Measurements from ENCODE around the gene PLEKHG3.

Gene PLEKHG3

DNA sequence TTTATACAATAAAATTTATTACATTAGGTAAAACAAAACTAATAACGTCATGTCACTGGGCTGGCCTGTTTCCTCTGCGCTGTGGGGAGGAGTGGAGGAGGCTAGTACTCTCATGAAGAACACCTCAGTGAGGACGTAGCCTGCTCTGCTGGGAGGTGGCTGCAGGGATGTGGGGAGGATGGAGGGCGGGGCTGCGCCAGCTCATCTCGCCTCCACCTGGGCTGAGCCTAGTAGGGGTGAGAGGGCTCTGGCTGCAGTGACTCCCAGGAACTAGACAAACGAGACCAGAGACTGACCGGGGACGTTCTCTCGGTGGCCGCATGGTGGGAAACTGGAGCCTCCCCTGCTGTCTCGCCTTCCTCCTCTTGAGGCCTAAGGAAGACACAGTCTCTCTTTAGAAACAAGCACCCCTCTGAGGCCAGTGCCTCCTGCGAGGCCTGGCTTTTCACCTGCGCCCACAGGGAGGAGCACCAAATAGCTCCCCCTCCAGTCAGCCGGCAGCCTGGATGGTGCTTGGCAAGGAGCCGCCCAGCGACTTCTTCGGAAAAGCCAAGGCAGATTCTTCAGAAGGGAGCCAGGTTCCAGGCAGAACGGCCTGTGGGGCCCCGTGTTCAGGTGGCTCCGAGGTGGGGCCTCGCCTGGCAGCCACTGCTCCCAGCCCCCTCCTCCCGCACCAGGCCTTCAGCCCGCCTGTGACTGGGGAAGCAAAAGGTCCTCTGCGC is 62.4 kb downstream of the PLEKHG3 start:
- no peak for DNase-seq

DNA sequence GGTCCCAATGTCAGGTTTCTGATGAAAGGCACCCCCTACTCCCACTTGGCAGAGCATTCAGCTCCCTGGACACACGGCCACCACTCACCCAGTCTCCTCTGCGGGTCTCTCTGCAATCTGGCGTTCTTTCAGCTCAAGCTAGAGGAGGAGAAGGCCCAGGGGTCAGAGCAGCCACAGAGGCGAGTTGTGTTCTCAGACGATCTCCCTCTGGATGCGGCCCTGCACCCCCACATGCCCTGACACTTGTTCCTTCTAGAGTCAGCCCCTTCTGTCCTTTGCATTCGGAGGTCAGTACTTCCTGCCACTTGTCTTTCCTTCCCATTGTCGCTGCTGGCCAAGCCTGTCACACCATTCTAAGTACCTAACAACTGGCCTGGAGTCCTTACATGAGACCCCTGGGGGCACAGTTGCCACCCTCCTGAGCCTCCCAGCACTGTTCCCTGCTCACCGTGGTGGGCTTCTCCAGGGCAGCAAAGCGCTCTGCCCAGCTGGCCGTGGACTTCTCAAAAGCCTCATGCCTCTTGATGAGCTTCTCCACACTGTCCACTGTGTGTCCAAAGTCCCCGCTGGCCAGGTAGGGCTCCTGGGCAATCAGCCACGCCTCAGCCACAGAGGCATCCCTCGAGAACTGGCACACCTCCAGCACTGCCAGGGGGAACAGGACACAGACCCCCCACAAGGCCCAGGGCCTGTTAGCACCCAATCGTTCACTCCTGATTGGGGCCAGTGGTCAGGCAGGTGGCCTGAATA is 63.2 kb downstream of the PLEKHG3 start:
- no peak for DNase-seq

DNA sequence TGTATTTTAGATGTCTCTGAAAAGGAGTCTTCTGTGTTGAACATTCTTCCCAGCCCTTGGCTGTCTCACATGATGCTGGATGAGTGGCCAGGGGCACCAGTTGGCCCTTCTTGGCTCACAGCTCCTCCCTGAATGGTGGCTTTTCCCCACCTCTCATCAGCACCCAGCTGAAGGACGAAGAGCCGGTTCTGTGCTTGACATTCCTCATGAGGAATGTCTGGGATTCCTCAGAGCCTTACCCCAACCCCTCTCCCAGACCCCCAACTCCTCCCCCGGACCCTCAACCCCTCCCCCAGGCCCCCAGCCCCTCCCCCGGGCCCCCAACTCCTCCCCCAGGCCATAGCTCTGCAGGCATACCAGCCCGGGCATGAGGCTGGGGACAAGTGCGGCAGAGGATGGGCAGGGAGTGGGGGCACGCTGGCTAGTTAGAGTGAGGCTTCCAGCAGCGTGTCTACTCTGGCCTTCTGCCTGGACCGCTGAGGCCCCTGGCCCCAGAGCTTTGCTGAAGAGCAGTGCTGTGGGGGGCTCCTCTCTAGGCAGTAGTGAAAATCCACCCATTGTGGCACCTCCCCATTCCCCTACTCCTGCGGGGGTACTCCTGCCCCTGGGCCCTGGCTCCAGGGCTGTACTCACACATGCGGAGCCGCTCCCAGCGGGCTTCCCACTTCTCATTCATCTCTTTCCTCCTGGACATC is 64.3 kb downstream of the PLEKHG3 start:
- no peak for DNase-seq

DNA sequence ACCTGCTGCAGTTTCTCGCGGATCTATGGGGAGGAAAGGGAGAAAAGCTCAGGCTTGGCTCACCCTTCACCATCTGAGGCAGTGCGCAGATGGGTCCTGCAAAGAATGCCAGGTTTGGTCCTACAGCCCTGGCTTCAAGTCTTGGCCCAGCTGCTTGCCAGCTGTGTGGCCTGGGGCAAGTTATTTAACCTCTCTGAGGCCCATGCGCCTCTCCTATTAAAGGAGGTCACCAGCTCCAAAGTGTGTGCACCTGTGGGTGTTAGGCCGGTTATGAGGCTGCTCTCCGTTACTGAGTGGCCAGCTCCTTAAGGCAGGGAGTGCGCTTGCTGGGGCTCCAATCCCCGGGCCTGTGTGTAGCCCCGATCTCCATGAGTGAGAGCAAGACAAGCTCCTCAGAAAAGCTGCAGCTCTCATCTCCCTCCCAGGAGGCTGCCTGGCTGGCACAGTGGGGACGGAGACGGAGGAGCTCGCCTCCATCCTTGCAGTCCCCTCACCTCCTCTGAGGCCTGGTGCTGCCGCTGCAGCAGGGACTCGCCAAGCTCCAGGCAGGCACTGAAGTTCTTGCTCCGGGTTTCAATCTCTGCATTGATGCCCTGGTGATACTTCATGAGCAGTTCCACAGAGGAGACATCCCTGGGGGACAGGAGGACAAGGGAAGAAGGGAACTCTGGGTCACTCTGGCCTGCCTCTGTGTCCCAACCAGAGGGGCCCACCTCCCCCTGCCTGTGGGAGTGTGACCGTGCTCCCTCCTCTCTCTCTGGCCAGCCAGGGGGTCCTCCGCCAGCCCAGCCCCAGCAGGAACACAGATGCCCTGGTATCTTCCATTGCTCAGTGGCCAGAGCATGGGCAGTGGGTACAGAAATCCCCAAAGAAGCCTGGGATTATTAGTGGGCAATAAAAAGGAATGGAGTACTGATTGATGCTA is 65.1 kb downstream of the PLEKHG3 start:
- no peak for DNase-seq

DNA sequence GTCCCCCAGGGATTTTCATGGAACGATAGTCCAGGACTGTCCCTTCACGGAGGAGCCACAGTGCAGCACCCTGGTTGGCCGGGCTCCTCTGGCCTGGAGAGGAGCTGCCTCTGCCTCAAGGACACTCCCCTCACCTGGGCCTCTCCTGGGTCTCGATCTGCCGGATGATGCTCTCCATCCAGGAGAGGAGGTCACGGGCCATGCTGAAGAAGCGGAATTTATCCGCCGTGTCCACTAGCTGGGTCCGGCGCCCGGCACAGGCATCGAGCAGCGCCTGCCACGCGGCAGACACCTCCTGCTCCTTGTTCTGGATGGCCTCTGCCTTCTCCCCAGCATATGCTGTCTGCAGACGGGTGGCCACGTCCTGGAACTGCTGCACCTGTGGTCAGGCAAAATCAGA is 66.5 kb downstream of the PLEKHG3 start:
- no peak for DNase-seq

DNA sequence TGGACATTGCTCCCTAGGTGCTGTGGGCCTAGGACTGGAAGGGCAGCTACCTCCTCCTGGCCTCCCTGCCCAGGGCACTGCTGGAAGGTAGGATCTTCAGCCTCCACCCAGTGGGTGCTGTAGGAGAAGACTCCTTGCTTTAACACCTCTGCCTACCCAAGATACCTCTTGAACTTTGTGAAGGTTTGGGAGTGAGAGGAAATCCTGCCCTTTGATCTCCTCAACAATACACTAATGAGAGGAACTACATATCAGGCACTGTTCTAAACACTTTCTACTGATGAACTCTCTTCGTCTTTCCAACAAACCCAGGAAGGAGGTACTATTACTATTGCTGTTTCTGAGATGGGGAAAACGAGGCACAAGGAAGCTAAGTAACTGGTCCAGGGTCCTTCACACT is 66.9 kb downstream of the PLEKHG3 start:
- DNase-seq: no peak

DNA sequence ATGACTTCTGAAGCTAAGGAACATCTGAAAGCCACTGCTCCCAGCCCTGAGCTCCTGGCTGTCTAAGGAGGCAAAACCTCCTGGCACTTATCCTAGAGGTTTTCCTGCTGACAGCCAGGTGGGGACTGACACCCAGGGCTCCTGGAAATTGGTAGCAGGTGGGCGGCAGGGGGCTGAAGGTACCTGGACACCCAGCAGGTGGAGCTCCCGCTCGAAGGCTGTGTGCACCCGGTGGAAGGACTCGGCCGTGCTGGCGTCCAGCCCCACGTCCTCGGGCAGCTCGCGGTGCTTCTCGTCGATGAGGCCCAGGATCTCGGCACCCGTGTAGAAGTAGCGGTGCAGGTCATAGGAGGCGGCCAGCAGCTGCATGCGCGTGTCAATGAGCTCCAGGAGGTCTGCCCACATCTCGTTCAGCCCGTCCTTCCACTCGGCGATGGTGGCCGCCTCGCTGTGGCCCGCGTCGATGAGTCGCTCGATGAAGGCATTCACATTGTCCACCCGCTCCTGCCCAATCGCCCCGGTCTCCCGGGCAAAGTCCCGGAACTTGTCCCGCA is 68.2 kb downstream of the PLEKHG3 start:
- no peak for DNase-seq

DNA sequence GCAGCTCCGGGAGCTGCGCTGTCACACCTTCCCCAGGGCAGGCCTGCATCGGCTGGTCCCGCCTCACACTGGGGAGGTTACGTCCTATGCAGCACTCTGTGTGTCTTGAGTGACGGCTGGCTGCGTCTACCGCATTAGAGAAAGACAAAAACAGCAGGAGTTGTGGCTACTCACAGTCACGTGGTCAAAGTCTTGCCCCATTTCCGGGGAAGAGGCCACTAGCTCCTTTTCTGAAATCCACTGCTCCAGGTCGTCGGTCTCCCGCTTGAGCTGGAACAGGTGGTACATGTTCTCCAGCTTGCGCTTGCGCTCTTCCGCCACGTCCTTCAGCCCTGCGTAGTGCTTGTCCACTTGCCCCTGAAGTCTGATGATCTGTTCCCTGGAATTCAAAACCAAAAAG is 68.8 kb downstream of the PLEKHG3 start:
- no peak for DNase-seq

DNA sequence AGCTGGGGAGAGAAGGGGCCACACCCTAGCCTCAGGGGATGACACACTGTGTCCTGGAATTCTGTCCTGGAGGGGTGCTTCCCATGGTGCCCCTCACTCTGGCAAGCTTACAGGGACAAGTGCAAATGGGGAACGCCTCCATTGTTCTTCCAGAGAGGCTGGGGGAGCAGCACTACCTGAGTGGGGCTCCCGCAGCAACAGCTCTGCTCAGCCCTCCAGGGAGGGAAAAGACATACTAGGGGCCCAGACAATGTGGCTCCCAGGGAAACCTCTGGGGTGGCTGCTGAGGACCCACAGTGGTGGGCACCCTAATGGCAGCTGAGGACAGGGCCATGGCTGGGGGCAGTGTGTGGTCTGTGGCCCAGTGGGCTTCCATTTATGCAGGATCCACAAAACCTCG is 69.4 kb downstream of the PLEKHG3 start:
- DNase-seq: no peak

DNA sequence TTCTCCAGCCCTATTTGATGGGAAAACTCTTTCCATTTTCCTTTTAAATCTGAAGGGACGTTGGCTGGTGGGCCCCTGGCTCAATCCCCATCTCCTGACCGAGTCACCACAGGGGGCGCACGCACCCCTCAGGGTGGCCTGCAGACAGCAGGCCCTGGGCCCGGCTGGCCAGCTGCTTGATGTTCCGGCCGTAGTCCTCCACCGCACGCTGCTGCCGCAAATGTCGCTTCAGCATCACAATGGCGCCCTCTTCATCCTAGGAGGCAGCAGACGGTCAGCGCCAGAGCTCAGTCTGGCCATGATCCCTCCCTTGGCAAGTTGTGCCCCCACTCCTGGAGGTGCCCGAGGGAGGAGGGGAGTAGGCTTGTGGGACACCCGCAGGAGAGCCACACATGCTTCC is 70.0 kb downstream of the PLEKHG3 start:
- no peak for DNase-seq

DNA sequence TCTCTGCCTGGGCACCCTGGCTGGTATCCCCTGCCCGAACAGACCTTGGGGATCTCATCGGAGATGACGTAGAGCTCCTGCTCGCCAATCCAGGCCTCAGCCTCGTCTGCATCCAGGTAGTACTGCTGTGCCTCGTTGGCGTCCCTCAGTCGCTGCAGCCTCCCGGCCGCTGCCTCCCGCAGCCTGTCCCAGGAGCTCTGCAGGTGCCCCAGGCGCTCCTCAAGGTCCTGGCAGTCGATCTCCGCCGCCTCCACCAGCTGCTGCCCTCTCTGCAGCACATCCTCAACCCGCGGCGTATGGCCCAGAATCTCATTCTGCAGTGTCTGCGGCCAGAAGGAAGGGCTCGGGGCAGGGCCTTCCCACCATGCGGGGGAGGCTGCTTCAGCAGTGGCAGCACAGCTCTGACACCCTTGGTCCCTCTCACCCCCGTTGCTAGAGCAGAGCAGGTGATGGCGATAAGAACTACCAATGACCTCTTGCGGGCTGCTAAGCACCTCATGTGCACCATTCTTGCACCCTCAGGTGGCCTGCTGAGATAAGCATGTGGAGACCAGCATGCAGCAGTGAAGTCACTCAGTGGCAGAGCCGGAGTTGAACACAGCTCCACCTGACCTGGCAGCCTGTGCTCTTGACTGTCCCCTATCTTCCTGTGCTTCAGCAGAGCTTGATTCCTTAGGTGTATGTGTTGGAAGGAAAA is 71.0 kb downstream of the PLEKHG3 start:
- no peak for DNase-seq

DNA sequence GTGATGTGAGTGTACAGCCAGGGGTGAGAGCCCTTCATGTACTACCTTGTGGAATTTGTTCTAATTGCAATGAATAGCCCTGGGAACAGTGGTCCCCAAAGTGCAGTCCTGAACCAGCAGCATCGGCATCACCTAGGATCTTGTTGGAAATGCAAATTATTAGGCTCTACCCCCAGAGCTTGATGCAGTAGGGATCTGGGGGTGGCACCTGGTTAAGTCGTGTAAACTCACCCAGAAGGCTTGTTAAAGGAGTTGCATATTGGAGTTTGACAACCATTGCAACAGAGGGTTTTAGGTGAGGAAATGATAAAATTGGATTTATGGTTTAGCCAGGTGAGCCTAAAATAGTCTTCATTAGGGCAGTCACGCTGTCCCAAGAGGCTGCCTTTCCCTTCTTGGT is 73.2 kb downstream of the PLEKHG3 start:
- no peak for DNase-seq

DNA sequence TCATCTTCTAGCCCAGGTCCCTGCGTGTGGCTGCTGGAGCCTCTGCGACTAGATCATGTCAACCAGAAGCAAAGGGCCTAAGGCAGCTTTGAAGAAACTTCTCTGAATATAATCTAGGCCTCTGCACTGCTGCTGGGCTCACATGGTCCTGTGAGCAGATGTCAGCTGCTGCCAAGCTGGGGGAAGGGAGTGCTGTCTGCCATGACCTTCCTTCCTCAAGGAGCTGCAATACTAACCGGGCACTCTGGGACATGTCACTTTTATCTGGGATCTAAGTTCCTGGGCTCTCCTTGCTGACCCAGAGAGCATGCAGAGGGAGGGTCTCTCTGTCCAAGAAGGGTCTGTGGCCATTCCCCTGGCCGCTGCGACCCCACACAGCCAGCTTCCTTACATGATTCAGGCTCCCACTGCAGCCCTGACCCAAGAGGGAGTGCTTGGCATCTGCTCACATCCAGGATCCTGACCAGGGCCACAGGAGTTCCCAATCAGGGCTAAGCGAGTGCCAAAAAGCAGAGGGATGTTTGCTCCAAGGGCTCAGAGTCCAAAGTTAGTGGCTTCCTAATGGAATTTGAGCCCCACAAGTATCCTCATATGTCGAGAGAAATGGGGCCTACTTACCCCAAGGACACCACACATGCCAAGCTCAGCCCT is 74.0 kb downstream of the PLEKHG3 start:
- DNase-seq: no peak

DNA sequence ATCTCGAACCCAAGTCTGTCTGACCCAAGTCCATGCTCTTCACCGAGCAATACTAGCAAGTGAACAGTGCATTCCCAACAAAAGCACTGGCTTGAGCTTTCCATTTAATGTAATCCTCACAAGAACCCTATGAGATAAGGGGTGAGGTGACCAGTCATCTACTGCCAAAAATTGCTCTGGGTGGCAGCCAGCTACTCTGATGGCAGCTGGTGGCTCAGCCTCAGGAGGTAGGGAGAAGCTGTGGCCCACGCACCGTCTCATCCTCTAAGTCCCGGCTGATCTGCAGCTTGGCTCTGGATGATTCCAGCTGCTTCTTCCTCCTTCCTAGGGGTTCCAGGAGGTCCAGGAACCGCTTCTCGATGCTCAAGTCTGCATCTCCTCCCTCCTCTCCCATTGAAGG is 75.2 kb downstream of the PLEKHG3 start:
- no peak for DNase-seq

DNA sequence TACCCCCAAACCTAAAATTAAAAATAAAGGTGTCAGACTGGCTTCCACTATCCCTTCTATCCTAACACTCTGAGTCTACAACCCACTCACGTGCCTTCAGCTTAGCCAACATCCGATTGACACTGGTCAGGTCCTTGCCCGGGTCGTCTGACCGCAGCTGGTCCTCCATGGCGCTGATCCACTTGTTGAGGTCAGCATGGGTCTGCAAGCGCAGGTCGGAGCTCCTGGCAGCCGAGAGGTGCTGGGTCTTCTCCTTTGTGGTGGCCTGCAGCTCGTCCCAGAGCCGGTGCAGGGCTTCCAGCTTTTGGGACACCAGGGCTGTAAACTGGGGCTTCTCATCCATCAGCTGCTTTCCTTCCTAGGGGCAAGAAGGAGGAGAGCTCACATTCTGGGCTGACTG is 78.0 kb downstream of the PLEKHG3 start:
- DNase-seq: no peak

DNA sequence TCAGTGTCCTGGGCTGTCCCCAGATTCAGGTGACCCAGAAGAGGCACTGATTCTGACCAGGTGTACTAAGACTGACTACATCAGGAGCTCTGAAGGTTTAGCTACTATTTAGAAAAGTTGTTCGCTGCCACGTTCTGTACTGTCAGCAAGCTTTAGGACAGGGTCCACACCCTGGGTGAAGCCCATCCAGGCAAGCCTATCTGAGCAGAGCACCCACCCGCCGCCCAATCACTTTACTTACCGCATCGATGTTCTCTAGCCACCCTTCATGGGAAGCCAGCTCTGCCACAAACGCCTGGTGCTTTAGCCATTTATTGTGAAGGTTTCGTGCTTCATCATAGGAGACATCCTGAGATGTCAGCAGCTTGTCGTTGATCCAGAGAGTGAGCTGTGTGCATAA is 79.8 kb downstream of the PLEKHG3 start:
- DNase-seq: no peak

DNA sequence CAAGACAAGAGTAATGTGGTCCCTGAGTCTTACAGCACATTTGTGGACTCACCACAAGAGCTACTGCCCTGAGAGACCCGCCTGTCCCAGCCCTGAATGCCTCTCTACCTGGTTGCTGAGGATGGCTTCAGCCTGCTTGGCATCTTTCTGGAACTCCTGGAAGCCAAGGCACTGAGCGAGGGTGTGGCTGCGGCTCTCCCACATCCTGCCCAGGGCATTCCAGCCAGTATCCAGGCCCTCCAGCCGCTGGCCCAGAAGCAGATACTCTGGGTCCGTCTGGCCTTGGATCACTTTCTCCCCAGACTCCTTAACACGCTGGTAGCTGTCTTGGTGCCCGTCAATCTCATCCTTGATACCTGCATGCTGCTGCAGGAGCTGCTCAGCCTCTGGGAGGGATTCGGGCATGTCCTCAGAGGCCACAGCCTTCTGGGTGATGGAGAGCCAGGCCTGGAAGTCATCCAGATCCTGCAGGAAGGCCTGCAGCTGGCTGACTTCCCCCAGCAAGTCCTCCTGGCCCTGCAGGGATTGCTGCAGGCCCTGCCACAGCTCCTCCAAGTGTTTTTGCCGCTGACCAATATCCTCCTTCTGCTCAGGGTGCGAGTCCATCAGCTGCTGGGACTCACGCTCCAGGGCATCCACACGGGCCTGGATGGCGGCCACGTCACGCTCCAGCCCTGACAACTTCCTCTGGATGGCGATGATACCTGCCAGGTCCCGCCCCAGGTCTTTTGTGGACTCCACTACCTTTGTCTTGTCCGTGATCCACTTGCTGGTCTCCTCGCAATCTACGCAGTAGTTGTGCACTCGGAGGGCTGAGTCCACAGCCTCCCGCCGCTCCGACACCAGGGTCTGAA is 82.3 kb downstream of the PLEKHG3 start:
- no peak for DNase-seq

DNA sequence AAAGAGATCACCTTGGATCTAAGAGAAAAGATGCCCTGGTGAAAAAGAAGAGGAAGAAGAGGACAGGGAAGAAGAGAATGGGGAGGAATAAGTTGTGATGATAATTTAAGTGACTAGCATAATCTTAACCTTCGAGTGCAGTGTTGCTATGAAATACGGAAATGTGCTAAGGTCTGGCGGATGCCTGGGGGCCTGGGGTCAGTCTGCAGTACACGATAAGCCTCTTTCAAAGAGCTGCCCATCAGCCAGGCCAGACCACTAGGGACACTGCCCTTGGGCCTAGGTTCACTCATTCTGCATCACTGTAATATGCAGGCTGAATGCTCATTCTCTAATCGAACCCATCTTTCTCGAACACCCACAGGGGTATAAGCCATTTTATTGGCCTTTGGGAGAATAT is 83.4 kb downstream of the PLEKHG3 start:
- DNase-seq: no peak

DNA sequence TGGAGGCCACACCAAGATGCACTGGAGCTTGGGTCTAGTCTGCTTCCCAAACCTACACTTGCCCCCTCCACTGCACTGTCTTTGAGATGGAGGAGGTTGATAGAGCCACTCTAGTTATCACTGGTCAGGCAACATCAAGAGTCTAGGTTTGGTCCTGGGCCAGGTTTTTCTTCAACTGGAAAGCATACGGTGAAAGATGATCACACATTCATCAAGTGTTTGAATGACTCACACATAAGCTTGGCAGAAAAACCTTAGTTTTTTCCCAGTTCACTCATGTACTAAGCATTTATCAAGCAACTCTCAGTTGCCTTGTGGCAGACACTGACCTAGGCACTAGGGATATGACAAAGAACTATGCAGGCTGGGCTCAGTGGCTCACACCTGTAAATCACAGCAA is 84.5 kb downstream of the PLEKHG3 start:
- peak; percentile 91 for DNase-seq

DNA sequence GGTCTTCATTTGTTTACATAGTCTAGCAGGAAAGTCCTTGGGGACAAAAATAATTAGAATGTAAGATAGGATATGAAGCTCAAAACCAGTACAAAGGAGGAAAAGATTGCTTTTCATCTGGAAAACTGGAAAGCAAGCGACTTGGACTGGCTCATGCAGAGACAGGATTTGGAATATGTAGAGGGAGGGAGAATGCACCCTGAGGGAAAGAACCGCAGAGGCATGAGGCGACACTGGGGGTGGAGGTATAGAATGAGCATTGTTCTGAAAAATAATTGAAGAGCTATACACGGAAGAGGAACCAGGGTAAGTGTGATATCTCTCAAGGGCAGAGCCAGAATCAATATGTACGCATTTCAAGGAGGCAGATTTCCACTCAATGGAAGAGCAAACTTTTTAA is 85.5 kb downstream of the PLEKHG3 start:
- no peak for DNase-seq

DNA sequence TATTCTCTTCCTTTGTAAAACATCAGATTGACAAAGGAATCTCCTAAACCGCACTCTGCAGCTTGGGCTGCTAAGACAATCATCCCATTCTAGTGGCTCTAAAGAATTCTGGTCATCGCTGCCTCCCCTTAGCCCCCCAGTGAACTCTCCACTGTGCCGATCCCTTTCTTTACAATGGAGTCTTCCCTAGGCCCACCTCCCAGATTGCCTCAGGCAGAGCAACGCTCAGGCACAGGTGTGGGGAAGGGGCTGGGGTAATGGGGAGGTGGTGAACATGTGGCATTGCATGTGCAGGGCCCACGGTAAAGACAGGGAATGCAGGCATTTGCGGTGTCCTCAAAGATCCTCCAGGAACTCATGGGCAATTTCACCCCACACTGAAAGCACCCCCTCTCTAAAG is 86.3 kb downstream of the PLEKHG3 start:
- DNase-seq: no peak

All from HCEC 1CT (cell line).